GM12878 (cell line): ENCODE measurements around the gene DCDC2. TPM values are rescaled to one million over a fixed set of nuclear protein-coding genes. Genes with fewer than 3 reads are reported as not detected.

Experiments
- ATAC-seq: fragments of 200-7000 bp; cut with Tn5 transposase; 3 replicates; pipeline ENCODE4 v1.9.1; 2020; ENCODE audit warnings: mild to moderate bottlenecking, moderate library complexity
- BruUV-seq: library from RNA; stranded (reverse); fragments of 400-500 nt; replicated peaks from 2 replicates; lab custom pipeline; 2021; lab: Mats Ljungman, UMichigan
- CTCF ChIA-PET: fragments of 300-600 bp; sonication (Branson Sonifier 250); formaldehyde crosslinking; extraction: SDS; loops from one replicate; lab custom pipeline; 2021; ENCODE audit warnings: inconsistent platforms; lab: Yijun Ruan, JAX
- POLR2A ChIA-PET: fragments of 350-600 bp; formaldehyde crosslinking; extraction: SDS; loops from one replicate; lab custom pipeline; 2021; ENCODE audit warnings: inconsistent platforms; lab: Charles Lee
- RAD21 ChIA-PET: fragments of 300-600 bp; sonication (Branson Sonifier 250); formaldehyde crosslinking; loops from one replicate; lab custom pipeline; 2023; ENCODE audit warnings: antibody characterized with exemption; ENCODE audit not compliant: unreplicated experiment; lab: Charles Lee
- SMC1A ChIA-PET: fragments of 300-600 bp; sonication (Branson Sonifier 250); formaldehyde crosslinking; loops from one replicate; lab custom pipeline; 2023; ENCODE audit not compliant: unreplicated experiment, uncharacterized antibody; lab: Charles Lee
- DNase-seq: peaks from one replicate; pipeline ENCODE4 v3.0.0-alpha.2; 2011; ENCODE audit warnings: low read depth, low spot score
- FAIRE-seq: peaks from 3 replicates; lab custom pipeline; 2011; peaks lifted over from hg19 to GRCh38; lab: Jason Lieb, UNC
- H2AFZ ChIP-seq: 2 replicates; pipeline ENCODE4 v1.6.0; 2011; ENCODE audit warnings: low read depth, low read length, control low read depth; ENCODE audit not compliant: control insufficient read depth
- H3K27ac ChIP-seq: 2 replicates; pipeline ENCODE4 v1.5.1; 2011; ENCODE audit warnings: control low read depth; ENCODE audit not compliant: control insufficient read depth, insufficient read depth
- H3K27me3 ChIP-seq, 2 experiments: replicated peaks in 1 of 2; 2 replicates each; pipeline versions ENCODE4 v1.6.0 to v1.6.1; 2011; ENCODE audit warnings: low read length in 1 of 2; ENCODE audit not compliant: control insufficient read depth in 2 of 2, insufficient read depth in 2 of 2
- H3K36me3 ChIP-seq, 2 experiments: 2 replicates each; pipeline ENCODE4 v1.5.1; 2011; ENCODE audit warnings: low read length in 1 of 2; ENCODE audit not compliant: control insufficient read depth in 2 of 2, insufficient read depth in 2 of 2
- H3K4me1 ChIP-seq: 2 replicates; pipeline ENCODE4 v1.6.1; 2011; ENCODE audit warnings: mild to moderate bottlenecking, low read length, moderate library complexity, mixed read lengths; ENCODE audit not compliant: control insufficient read depth, insufficient read depth
- H3K4me2 ChIP-seq: 2 replicates; pipeline ENCODE4 v1.6.0; 2011; ENCODE audit warnings: control low read depth; ENCODE audit not compliant: control insufficient read depth, insufficient read depth
- H3K4me3 ChIP-seq: fragments of 200-600 bp; sonication (generic); 2 replicates; pipeline ENCODE4 v1.5.1; 2016
- H3K79me2 ChIP-seq: 2 replicates; pipeline ENCODE4 v1.6.0; 2011; ENCODE audit warnings: low read length; ENCODE audit not compliant: control insufficient read depth, insufficient read depth
- H3K9ac ChIP-seq: 2 replicates; pipeline ENCODE4 v1.8.0; 2011; ENCODE audit warnings: low read length, control low read depth, mixed read lengths; ENCODE audit not compliant: control insufficient read depth, insufficient read depth
- H3K9me3 ChIP-seq: replicated peaks from 3 replicates; pipeline ENCODE4 v1.5.1; 2011; ENCODE audit warnings: mild to moderate bottlenecking, low read length; ENCODE audit not compliant: control insufficient read depth, insufficient read depth
- H4K20me1 ChIP-seq: 2 replicates; pipeline ENCODE4 v1.6.0; 2011; ENCODE audit not compliant: control insufficient read depth, insufficient read depth
- ASH2L ChIP-seq: fragments of 300-600, 200-600 bp; sonication (generic); IDR thresholded peaks from 2 replicates; pipeline ENCODE4 v1.6.1; 2017; ENCODE audit warnings: low read depth, mild to moderate bottlenecking, borderline replicate concordance
- BMI1 ChIP-seq: fragments of 450-650 bp; IDR thresholded peaks from 2 replicates; pipeline ENCODE4 v1.6.1; 2016; ENCODE audit warnings: mild to moderate bottlenecking, moderate library complexity, borderline replicate concordance
- CREM ChIP-seq: IDR thresholded peaks from 2 replicates; pipeline ENCODE4 v1.6.1; 2014; ENCODE audit warnings: antibody characterized with exemption, low read depth
- GABPA ChIP-seq: IDR thresholded peaks from 2 replicates; pipeline ENCODE4 v1.6.1; 2014; ENCODE audit warnings: antibody characterized with exemption, low read depth, mild to moderate bottlenecking, inconsistent platforms
- IRF4 ChIP-seq: IDR thresholded peaks from 2 replicates; pipeline ENCODE4 v1.6.1; 2011; ENCODE audit warnings: low read depth, low read length
- NFYB ChIP-seq: IDR thresholded peaks from 2 replicates; pipeline ENCODE4 v1.6.1; 2011; ENCODE audit warnings: low read depth, mild to moderate bottlenecking, low read length, improper control_type of control experiment, moderate library complexity; ENCODE audit not compliant: insufficient read depth
- POLR2AphosphoS2 ChIP-seq: IDR thresholded peaks from 2 replicates; pipeline ENCODE4 v1.6.1; 2011; ENCODE audit warnings: low read depth, mild to moderate bottlenecking, low read length, improper control_type of control experiment, moderate library complexity
- SUPT20H ChIP-seq: IDR thresholded peaks from 2 replicates; pipeline ENCODE4 v1.6.1; 2011; ENCODE audit warnings: low read depth, mild to moderate bottlenecking, low read length, moderate library complexity, borderline replicate concordance; ENCODE audit not compliant: control insufficient read depth
- ZNF274 ChIP-seq: IDR thresholded peaks from one replicate; pipeline ENCODE4 v1.8.0; 2011; ENCODE audit not compliant: insufficient read length, insufficient read depth
- WGBS: methylation state at CpG from one replicate; pipeline ENCODE4 v1.1.6; 2016; ENCODE audit warnings: low lambda C conversion rate; ENCODE audit not compliant: insufficient replicate concordance, insufficient coverage; ENCODE audit errors: missing lambda C conversion rate; 5-methylcytosine and 5-hydroxymethylcytosine counted together
- in situ Hi-C: fragments of 300-500 bp; cut with MboI; formaldehyde crosslinking; loops from 9 replicates; pipeline ENCODE4 v1.14.3; 2018; ENCODE audit warnings: mixed read lengths
- intact Hi-C: fragments of 100-400 bp; cut with micrococcal nuclease; formaldehyde crosslinking; loops from one replicate; pipeline ENCODE4 v1.14.2; 2022; ENCODE audit not compliant: unreplicated experiment
- polyA plus RNA-seq, 11 experiments: library from polyadenylated mRNA; depleted of rRNA in 4 of 11; unstranded in 6 of 11; stranded (reverse) in 5 of 11; fragments of >200 nt; fragmentation: Nextera tagmentation in 4 of 11; fragmentation: Illumina TruSeq in 1 of 11; extraction: Ambion mirVana in 4 of 11; extraction: Trizol in 1 of 11; gene quantifications; 1 replicate in 1 of 11; 2 replicates in 10 of 11; pipeline versions ENCODE4 v1.2.1 to v1.2.3, GENCODE V29; 2011 to 2016; ENCODE audit warnings: inconsistent platforms in 2 of 11, missing spikeins in 2 of 11, low read depth in 1 of 11
- total RNA-seq, 4 experiments: library from RNA; depleted of rRNA in 3 of 4; stranded (reverse); fragments of >200 nt in 3 of 4; fragmentation: Illumina TruSeq in 1 of 4; extraction: Trizol in 1 of 4; gene quantifications; 2 replicates each; pipeline versions ENCODE4 v1.2.1 to v1.2.3, GENCODE V29; 2013 to 2021
- TF ChIP-seq, protein P1 (sequence below): fragments of 450-650 bp; IDR thresholded peaks from 2 replicates; pipeline ENCODE4 v1.6.1; 2018; ENCODE audit warnings: mild to moderate bottlenecking, low read depth, moderate library complexity; ENCODE audit not compliant: partially characterized antibody
- TF ChIP-seq, protein P2 (sequence below), 3 experiments: IDR thresholded peaks in 2 of 3; conservative IDR thresholded peaks in 1 of 3; 2 replicates each; pipeline ENCODE4 v1.5.1; 2011; ENCODE audit warnings: low read depth in 3 of 3, low read length in 3 of 3, mild to moderate bottlenecking in 3 of 3, control low read depth in 2 of 3, moderate library complexity in 2 of 3, inconsistent platforms in 1 of 3, mixed read lengths in 1 of 3; ENCODE audit not compliant: control insufficient read depth in 2 of 3, insufficient read depth in 1 of 3; ENCODE audit errors: extremely low read depth in 1 of 3
- TF ChIP-seq, protein P3 (sequence below): fragments of 150-350 bp; IDR thresholded peaks from 2 replicates; pipeline ENCODE4 v1.6.1; 2014; ENCODE audit warnings: mild to moderate bottlenecking, low read depth, low read length

DCDC2 gene
- total and polyA plus RNA-seq, 10 of the 15 experiments (the other 5 are each of a cell fraction or from before 2014, with no cell fraction given) = under 0.01 to 0.03 TPM; not detected in 8

DNA sequence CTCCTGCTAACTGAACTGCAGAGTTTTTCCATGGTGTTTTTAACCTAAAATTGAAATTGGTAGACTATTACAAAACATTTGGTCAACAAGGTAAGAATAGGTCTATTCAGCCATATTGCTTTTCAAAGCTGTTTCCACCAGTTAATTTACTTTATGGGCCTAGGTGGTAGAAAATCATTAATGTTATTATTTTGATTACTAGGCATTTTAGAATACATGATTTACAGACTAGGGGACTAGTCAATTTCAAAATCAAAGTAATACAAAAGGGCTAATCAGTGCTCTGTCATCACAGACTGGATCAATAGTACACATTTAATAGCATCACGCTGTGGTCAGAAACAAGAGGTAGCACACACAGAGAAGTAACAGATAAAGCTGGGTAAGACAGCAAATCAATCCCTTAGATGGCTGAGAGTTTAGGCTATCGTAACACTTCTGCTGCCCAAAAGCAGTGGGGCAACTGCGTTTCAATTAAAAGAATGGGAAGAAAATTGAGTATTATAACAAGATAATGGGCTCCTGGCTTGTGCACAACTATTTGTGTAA lies 117.4 kb downstream of the DCDC2 start (continued):
- TF ChIP-seq, protein P1, sequence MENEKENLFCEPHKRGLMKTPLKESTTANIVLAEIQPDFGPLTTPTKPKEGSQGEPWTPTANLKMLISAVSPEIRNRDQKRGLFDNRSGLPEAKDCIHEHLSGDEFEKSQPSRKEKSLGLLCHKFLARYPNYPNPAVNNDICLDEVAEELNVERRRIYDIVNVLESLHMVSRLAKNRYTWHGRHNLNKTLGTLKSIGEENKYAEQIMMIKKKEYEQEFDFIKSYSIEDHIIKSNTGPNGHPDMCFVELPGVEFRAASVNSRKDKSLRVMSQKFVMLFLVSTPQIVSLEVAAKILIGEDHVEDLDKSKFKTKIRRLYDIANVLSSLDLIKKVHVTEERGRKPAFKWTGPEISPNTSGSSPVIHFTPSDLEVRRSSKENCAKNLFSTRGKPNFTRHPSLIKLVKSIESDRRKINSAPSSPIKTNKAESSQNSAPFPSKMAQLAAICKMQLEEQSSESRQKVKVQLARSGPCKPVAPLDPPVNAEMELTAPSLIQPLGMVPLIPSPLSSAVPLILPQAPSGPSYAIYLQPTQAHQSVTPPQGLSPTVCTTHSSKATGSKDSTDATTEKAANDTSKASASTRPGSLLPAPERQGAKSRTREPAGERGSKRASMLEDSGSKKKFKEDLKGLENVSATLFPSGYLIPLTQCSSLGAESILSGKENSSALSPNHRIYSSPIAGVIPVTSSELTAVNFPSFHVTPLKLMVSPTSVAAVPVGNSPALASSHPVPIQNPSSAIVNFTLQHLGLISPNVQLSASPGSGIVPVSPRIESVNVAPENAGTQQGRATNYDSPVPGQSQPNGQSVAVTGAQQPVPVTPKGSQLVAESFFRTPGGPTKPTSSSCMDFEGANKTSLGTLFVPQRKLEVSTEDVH = no peak

DNA sequence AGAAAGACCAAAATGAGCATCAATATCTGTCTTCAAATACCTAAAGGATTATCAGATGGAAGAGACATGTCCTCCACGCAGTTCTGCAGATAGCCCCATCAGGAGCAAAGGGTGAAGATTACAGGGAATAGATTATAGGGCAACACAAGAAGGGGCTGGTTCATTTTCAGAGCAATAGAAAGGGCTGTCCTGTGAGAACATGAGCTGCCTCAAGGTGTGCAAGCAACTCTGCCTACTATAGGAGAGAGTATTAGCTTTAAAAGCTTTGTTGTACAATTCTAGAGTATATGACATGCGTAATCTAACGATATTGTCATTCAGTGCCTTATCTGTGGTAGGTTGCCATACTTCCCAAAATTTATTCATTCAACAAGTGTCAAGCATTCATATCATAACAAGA lies 119.2 kb downstream of the DCDC2 start:
- no peak overlapping the region for H3K27ac ChIP-seq
- H3K9me3 ChIP-seq = no peaks in the 10 kb centered on the region
- H3K27me3 ChIP-seq = no peaks in the 10 kb centered on the region; a peak in 1 of 4 replicates
- in situ Hi-C loops (no loop called here), intact Hi-C loops (no loop called here)
- H4K20me1 ChIP-seq = no peaks in the 10 kb centered on the region
- no peak overlapping the region for H2AFZ ChIP-seq
- DNase-seq (no peak), ATAC-seq (no peak), FAIRE-seq (no peak)
- CTCF ChIA-PET = no interaction called here
- SMC1A ChIA-PET = no interaction called here
- no peaks in the 10 kb centered on the region for H3K36me3 ChIP-seq
- no peak for TF ChIP-seq BMI1
- TF ChIP-seq, protein P2, sequence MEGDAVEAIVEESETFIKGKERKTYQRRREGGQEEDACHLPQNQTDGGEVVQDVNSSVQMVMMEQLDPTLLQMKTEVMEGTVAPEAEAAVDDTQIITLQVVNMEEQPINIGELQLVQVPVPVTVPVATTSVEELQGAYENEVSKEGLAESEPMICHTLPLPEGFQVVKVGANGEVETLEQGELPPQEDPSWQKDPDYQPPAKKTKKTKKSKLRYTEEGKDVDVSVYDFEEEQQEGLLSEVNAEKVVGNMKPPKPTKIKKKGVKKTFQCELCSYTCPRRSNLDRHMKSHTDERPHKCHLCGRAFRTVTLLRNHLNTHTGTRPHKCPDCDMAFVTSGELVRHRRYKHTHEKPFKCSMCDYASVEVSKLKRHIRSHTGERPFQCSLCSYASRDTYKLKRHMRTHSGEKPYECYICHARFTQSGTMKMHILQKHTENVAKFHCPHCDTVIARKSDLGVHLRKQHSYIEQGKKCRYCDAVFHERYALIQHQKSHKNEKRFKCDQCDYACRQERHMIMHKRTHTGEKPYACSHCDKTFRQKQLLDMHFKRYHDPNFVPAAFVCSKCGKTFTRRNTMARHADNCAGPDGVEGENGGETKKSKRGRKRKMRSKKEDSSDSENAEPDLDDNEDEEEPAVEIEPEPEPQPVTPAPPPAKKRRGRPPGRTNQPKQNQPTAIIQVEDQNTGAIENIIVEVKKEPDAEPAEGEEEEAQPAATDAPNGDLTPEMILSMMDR (IDR thresholded peaks at IDR 0.05 in 2 of 3, conservative IDR thresholded peaks at IDR 0.05 in 1 of 3; ENCODE audit: control insufficient read depth in 2 of 3, extremely low read depth in 1 of 3, insufficient read depth in 1 of 3, low read depth in 3 of 3, low read length in 3 of 3) = no peak
- TF ChIP-seq GABPA = no peak
- no peak for TF ChIP-seq NFYB
- TF ChIP-seq CREM = no peak
- no peak for TF ChIP-seq POLR2AphosphoS2
- TF ChIP-seq ZNF274 = no peak
- TF ChIP-seq IRF4 = no peak
- TF ChIP-seq, protein P3, sequence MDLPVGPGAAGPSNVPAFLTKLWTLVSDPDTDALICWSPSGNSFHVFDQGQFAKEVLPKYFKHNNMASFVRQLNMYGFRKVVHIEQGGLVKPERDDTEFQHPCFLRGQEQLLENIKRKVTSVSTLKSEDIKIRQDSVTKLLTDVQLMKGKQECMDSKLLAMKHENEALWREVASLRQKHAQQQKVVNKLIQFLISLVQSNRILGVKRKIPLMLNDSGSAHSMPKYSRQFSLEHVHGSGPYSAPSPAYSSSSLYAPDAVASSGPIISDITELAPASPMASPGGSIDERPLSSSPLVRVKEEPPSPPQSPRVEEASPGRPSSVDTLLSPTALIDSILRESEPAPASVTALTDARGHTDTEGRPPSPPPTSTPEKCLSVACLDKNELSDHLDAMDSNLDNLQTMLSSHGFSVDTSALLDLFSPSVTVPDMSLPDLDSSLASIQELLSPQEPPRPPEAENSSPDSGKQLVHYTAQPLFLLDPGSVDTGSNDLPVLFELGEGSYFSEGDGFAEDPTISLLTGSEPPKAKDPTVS = no peak
- no peak for TF ChIP-seq SUPT20H
- no peak for TF ChIP-seq ASH2L
- BruUV-seq = no TSS peak
- no peaks in the 10 kb centered on the region for H3K4me1 ChIP-seq
- no peak overlapping the region for H3K4me3 ChIP-seq
- 91% methylated on average over 3 of the region's 3 CpGs for WGBS
- no peak overlapping the region for H3K9ac ChIP-seq
- RAD21 ChIA-PET = no interaction called here
- H3K79me2 ChIP-seq = no peaks in the 10 kb centered on the region
- POLR2A ChIA-PET = no interaction called here
- H3K4me2 ChIP-seq = no peak overlapping the region
